Measurements from ENCODE around the gene RTN4RL1.

Gene RTN4RL1

GRCh38 chr17:1959871-1960544, 65.1 kb downstream of the RTN4RL1 start:
- H3K4me3 ChIP-seq, result no peak overlapping the region
- intact Hi-C loops (cut with DNase I; ENCODE audit: low total_unique reads), result no loop called here
- no peak for DNase-seq
- H3K36me3 ChIP-seq, result no peaks in the 10 kb centered on the region
- TF ChIP-seq CTCF (IDR thresholded peaks at IDR 0.05), result no peak
- no peaks in the 10 kb centered on the region for H3K9me3 ChIP-seq
- H3K27ac ChIP-seq, result no peak overlapping the region
- peaks cover 0 to 7% (median 3%) of the 10 kb centered on the region in 4 donors for H3K4me1 ChIP-seq
- peaks cover 0 to 6% of the 10 kb centered on the region in 2 donors for H3K27me3 ChIP-seq

DNA sequence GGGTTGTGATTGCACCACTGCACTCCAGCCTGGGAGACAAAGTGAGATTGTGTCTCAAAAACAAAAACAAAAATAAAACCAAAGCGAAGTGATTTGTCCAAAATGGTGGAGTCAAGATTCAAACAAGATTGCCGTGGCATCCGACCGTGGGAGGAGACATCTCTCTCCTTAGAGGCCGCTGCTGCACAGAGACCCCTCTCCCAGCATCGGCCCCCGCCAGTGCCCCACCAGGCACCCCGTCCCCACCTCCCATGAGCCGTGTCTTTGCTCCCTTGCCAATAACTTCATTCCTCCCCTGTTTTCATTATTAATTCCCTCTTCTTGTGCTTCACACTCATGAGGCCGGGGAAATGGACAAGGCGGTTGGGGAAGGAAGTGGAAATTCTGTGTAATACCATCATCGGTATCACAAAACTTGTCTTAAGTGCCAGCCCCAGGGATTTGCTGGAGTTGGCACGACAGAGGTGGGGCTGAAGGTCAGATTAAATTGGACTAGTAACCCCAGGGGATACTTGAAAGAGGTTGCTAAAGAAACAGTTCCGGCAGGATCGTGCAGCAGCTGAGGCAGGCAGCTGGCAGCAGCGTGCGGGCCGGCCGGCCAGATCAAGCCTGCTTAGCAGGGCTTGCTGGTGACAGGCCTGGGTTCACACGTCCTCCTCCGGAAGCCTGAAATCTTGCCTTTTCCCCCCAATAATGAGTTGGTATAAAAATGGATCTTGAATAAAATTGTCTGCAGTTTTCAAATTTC, 66.8 kb downstream of the RTN4RL1 start:
- Histone ChIP-seq H3K4me1 (peaks cover 0 to 7% (median 3%) of the 10 kb centered on the region in 4 donors), H3K36me3 (no peaks in the 10 kb centered on the region), H3K9me3 (no peaks in the 10 kb centered on the region), H3K4me3 (no peak overlapping the region), H3K27me3 (peaks cover 0 to 6% of the 10 kb centered on the region in 2 donors), H3K27ac (no peak overlapping the region)
- DNase-seq, result no peak
- no peak for TF ChIP-seq CTCF (IDR thresholded peaks at IDR 0.05)
- intact Hi-C loops (cut with DNase I; ENCODE audit: low total_unique reads), result no loop called here

GRCh38 chr17:1957037-1957436, 68.1 kb downstream of the RTN4RL1 start:
- Histone ChIP-seq H3K4me1 (peaks cover 0 to 7% (median 3%) of the 10 kb centered on the region in 4 donors), H3K4me3 (no peak overlapping the region), H3K36me3 (no peaks in the 10 kb centered on the region), H3K27ac (no peak overlapping the region), H3K27me3 (peaks cover 0 to 6% of the 10 kb centered on the region in 2 donors), H3K9me3 (no peaks in the 10 kb centered on the region)
- intact Hi-C loops (cut with DNase I; ENCODE audit: low total_unique reads), result no loop called here
- no peak for DNase-seq
- TF ChIP-seq CTCF (IDR thresholded peaks at IDR 0.05), result no peak

DNA sequence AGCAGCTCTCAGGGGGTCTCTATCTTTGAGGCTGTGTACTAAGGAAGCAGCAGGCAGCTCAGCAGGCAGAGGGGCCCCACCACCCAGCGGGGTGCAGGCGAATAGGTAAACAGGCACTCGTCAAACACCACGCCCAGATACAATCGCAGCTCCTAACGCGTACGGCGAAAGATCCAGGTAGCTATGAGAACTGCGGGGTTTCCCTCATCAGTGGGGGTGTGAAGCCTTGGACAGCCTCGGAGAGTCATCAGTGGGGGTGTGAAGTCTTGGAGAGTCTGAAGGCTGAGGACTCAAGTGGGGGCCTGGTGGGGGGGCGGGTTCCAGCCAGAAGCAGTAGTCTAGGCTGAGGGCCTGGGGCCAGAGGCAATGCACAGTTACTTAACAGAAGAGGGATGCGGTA, 69.0 kb downstream of the RTN4RL1 start:
- no peak for TF ChIP-seq CTCF (IDR thresholded peaks at IDR 0.05)
- no peak overlapping the region for H3K27ac ChIP-seq
- no peak for DNase-seq

DNA sequence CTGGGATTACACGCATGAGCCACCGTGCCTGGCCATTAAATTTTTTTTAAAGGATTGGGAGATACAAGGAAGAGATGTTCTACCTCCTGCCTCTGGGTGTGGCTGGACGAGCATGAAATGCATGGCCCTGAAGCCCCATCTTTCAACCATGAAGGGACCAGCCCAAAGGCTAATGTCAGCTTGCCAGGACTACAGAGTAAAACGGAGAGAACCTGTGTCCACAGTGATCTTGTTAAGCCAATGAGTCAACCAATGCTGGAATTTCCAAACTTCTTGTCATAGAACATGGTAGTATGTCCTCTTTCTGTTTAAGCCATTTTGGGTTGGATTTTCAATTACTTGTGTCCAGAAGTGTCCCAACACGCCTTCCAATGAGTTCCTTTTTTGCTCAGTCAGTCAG, 71.3 kb downstream of the RTN4RL1 start:
- H3K27ac ChIP-seq, result no peak overlapping the region
- H3K9me3 ChIP-seq, result no peaks in the 10 kb centered on the region
- H3K4me1 ChIP-seq, result no peaks in the 10 kb centered on the region
- DNase-seq, result no peak
- intact Hi-C loops (cut with DNase I; ENCODE audit: low total_unique reads), result no loop called here
- H3K27me3 ChIP-seq, result peaks cover 0 to 11% of the 10 kb centered on the region in 2 donors
- H3K36me3 ChIP-seq, result no peaks in the 10 kb centered on the region
- no peak for TF ChIP-seq CTCF (IDR thresholded peaks at IDR 0.05)
- no peak overlapping the region for H3K4me3 ChIP-seq

More for the DNA sequence above, 69.0 kb downstream of the RTN4RL1 start:
- Histone ChIP-seq H3K4me3 (no peak overlapping the region), H3K9me3 (no peaks in the 10 kb centered on the region), H3K27me3 (peaks cover 0 to 4% of the 10 kb centered on the region in 2 donors), H3K36me3 (no peaks in the 10 kb centered on the region), H3K4me1 (peaks cover 0 to 7% (median 3%) of the 10 kb centered on the region in 4 donors)
- intact Hi-C loops (cut with DNase I; ENCODE audit: low total_unique reads), result no loop called here
